A549 (cell line): ENCODE data around the gene S1PR1. TPM values are rescaled to one million over a fixed set of nuclear protein-coding genes. Genes with fewer than 3 reads are reported as not detected.

Experiments
- ATAC-seq, 2 experiments: fragments of 200-7000 bp in 1 of 2; fragments of >200 bp in 1 of 2; cut with Nextera tagmentation in 1 of 2; cut with Tn5 transposase in 1 of 2; 3 replicates each; pipeline versions ENCODE4 v1.8.0 to v1.9.1; 2018 to 2020; ENCODE audit warnings: mild to moderate bottlenecking in 1 of 2, moderate library complexity in 1 of 2
- CTCF ChIA-PET: fragments of 300-600 bp; sonication (Branson Sonifier 250); formaldehyde crosslinking; extraction: SDS; loops from one replicate; lab custom pipeline; 2021; ENCODE audit warnings: antibody characterized with exemption, inconsistent platforms; lab: Yijun Ruan, JAX
- POLR2A ChIA-PET: fragments of 350-600 bp; formaldehyde crosslinking; extraction: SDS; loops from one replicate; lab custom pipeline; 2021; ENCODE audit warnings: antibody characterized with exemption, inconsistent platforms; lab: Yijun Ruan, JAX
- DNase-seq, 2 experiments: peaks; one replicate each; pipeline versions ENCODE4 v3.0.0 to v3.0.0-alpha.2; 2011 to 2016; ENCODE audit warnings: low read depth in 1 of 2, low spot score in 1 of 2
- FAIRE-seq: peaks from 2 replicates; lab custom pipeline; 2011; peaks lifted over from hg19 to GRCh38; lab: Jason Lieb, UNC
- H3K27ac ChIP-seq, 2 experiments: fragments of >200 bp; sonication (Bioruptor Twin); formaldehyde crosslinking; 3 replicates each; pipeline ENCODE4 v1.5.1; 2016 to 2017
- H3K4me1 ChIP-seq: fragments of >200 bp; sonication (Bioruptor Twin); formaldehyde crosslinking; 3 replicates; pipeline ENCODE4 v1.6.1; 2016
- H3K4me2 ChIP-seq: fragments of >200 bp; sonication (Bioruptor Twin); formaldehyde crosslinking; 3 replicates; pipeline ENCODE4 v1.6.1; 2016
- H3K4me3 ChIP-seq: fragments of >200 bp; sonication (Bioruptor Twin); formaldehyde crosslinking; 3 replicates; pipeline ENCODE4 v1.5.1; 2016
- H3K9me3 ChIP-seq: fragments of >200 bp; sonication (Bioruptor Twin); formaldehyde crosslinking; 3 replicates; pipeline ENCODE4 v1.6.1; 2016
- ATOH8 ChIP-seq: fragments of 250-450 bp; sonication (Bioruptor Pico); IDR thresholded peaks from 2 replicates; pipeline ENCODE4 v1.5.0; 2020; ENCODE audit warnings: low read depth, mild to moderate bottlenecking, moderate library complexity
- CBX8 ChIP-seq: fragments of 200-600 bp; sonication (generic); IDR thresholded peaks from 2 replicates; pipeline ENCODE4 v1.6.1; 2016
- CHD2 ChIP-seq: fragments of 150-350 bp; IDR thresholded peaks from 2 replicates; pipeline ENCODE4 v1.6.1; 2014; ENCODE audit warnings: low read length; ENCODE audit not compliant: partially characterized antibody
- ESRRA ChIP-seq: fragments of 150-350 bp; IDR thresholded peaks from 2 replicates; pipeline ENCODE4 v1.6.1; 2014; ENCODE audit warnings: mild to moderate bottlenecking, low read length, borderline replicate concordance
- FOXS1 ChIP-seq: fragments of 250-450 bp; sonication (Bioruptor Pico); IDR thresholded peaks from 2 replicates; pipeline ENCODE4 v1.5.0; 2020; ENCODE audit warnings: mild to moderate bottlenecking, moderate library complexity
- GATA3 ChIP-seq: IDR thresholded peaks from 2 replicates; pipeline ENCODE4 v1.6.1; 2012; ENCODE audit warnings: borderline replicate concordance
- HES2 ChIP-seq: fragments of >200 bp; sonication (Bioruptor Twin); formaldehyde crosslinking; IDR thresholded peaks from 2 replicates; pipeline ENCODE4 v1.6.1; 2016
- HEYL ChIP-seq: fragments of 250-450 bp; sonication (Bioruptor Pico); IDR thresholded peaks from 2 replicates; pipeline ENCODE4 v1.8.0; 2021; ENCODE audit warnings: mild to moderate bottlenecking, moderate library complexity
- HOXA7 ChIP-seq: fragments of 250-450 bp; sonication (Bioruptor Pico); IDR thresholded peaks from 2 replicates; pipeline ENCODE4 v1.5.0; 2020; ENCODE audit warnings: mild to moderate bottlenecking, moderate library complexity
- HOXB13 ChIP-seq: fragments of 250-450 bp; sonication (Bioruptor Pico); IDR thresholded peaks from 2 replicates; pipeline ENCODE4 v1.5.0; 2020; ENCODE audit warnings: low read depth, mild to moderate bottlenecking, moderate library complexity
- HOXB5 ChIP-seq: fragments of 250-450 bp; sonication (Bioruptor Pico); IDR thresholded peaks from 2 replicates; pipeline ENCODE4 v1.5.0; 2020; ENCODE audit warnings: mild to moderate bottlenecking, moderate library complexity
- JUN ChIP-seq, 2 experiments: fragments of >200 bp; sonication (Bioruptor Twin); formaldehyde crosslinking; IDR thresholded peaks; 2 replicates in 1 of 2; 3 replicates in 1 of 2; pipeline ENCODE4 v1.6.1; 2016 to 2017
- KDM5A ChIP-seq: fragments of 200-600 bp; sonication (generic); IDR thresholded peaks from 2 replicates; pipeline ENCODE4 v1.6.1; 2016; ENCODE audit warnings: antibody characterized with exemption, mild to moderate bottlenecking
- MAX ChIP-seq: IDR thresholded peaks from 2 replicates; pipeline ENCODE4 v1.6.1; 2012
- MAZ ChIP-seq: fragments of 150-350 bp; IDR thresholded peaks from 2 replicates; pipeline ENCODE4 v1.6.1; 2014; ENCODE audit warnings: antibody characterized with exemption, low read depth, low read length, borderline replicate concordance
- MYC ChIP-seq: IDR thresholded peaks from 2 replicates; pipeline ENCODE4 v1.6.1; 2012; ENCODE audit warnings: mild to moderate bottlenecking, inconsistent platforms, low read length, improper control_type of control experiment, borderline replicate concordance
- NPAS2 ChIP-seq: fragments of 250-450 bp; sonication (Bioruptor Pico); IDR thresholded peaks from 2 replicates; pipeline ENCODE4 v1.8.0; 2022; ENCODE audit warnings: mild to moderate bottlenecking, moderate library complexity, borderline replicate concordance
- PHF8 ChIP-seq: fragments of 200-600 bp; sonication (generic); IDR thresholded peaks from 2 replicates; pipeline ENCODE4 v1.6.1; 2016; ENCODE audit warnings: low read depth, mild to moderate bottlenecking, antibody characterized with exemption, moderate library complexity, borderline replicate concordance
- POLR2AphosphoS2 ChIP-seq: conservative IDR thresholded peaks from 2 replicates; pipeline ENCODE4 v1.6.1; 2012; ENCODE audit warnings: low read length, improper control_type of control experiment, inconsistent platforms
- RFX5 ChIP-seq: fragments of 450-650 bp; IDR thresholded peaks from 2 replicates; pipeline ENCODE4 v1.7.1; 2014; ENCODE audit warnings: antibody characterized with exemption, mild to moderate bottlenecking, moderate library complexity
- RNF2 ChIP-seq: fragments of 200-600 bp; sonication (generic); IDR thresholded peaks from 2 replicates; pipeline ENCODE4 v1.6.1; 2016; ENCODE audit warnings: low read depth, mild to moderate bottlenecking, antibody characterized with exemption, moderate library complexity, borderline replicate concordance
- TP53 ChIP-seq: fragments of 250-450 bp; sonication (Bioruptor Pico); IDR thresholded peaks from 2 replicates; pipeline ENCODE4 v1.5.0; 2021; ENCODE audit warnings: mild to moderate bottlenecking, moderate library complexity
- ZSCAN20 ChIP-seq: fragments of 250-450 bp; sonication (Bioruptor Pico); IDR thresholded peaks from 2 replicates; pipeline ENCODE4 v1.8.0; 2022; ENCODE audit warnings: mild to moderate bottlenecking, moderate library complexity
- WGBS: methylation state at CpG from one replicate; pipeline ENCODE4 v1.1.6; 2017; ENCODE audit errors: missing lambda C conversion rate; 5-methylcytosine and 5-hydroxymethylcytosine counted together
- polyA plus RNA-seq, 4 experiments: library from polyadenylated mRNA; depleted of rRNA in 3 of 4; stranded (reverse); fragments of >200 nt; fragmentation: RNase III in 1 of 4; extraction: RNeasy Plus Mini Kit Qiagen cat#74134 plus additional on column Dnase treatment in 1 of 4; gene quantifications; 2 replicates in 3 of 4; 3 replicates in 1 of 4; pipeline ENCODE4 v1.2.3, GENCODE V29; 2011 to 2017
- TF ChIP-seq, protein P1 (sequence below): fragments of 250-450 bp; sonication (Bioruptor Pico); IDR thresholded peaks from 2 replicates; pipeline ENCODE4 v1.5.0; 2021; ENCODE audit warnings: mild to moderate bottlenecking, moderate library complexity, borderline replicate concordance

S1PR1 gene
- polyA plus RNA-seq, 2 of the 4 experiments (the other 2 are of a cell fraction), result 0.06 TPM; not detected in 1

DNA sequence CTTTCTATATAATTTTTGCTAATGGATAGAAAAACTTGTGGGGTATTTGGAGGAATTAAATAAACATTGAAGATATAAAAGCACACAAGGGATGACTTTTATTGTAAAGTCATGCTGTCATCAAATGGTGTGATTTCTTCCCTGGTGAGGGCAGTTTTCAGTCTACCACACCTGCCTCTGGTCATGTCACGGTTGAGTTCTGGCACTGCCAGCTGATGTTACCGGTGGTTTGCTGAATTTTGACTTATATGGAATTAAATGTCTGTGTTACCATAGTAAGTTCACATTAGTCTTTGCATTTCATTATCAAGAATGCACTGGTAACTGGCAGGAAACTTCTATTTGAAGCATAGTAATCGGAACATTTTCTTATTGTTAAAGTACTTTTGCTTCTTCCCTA lies 13.4 kb downstream of the S1PR1 start (continued):
- TF ChIP-seq MAZ, result no peak
- TF ChIP-seq MYC, result no peak
- no peak for TF ChIP-seq CHD2
- no peak for TF ChIP-seq RFX5

GRCh38 chr1:101250656-101251272 lies 13.9 kb downstream of the S1PR1 start:
- no peak overlapping the region for H3K4me2 ChIP-seq
- no peaks in the 10 kb centered on the region for H3K9me3 ChIP-seq
- ATAC-seq (no peak), FAIRE-seq (no peak), DNase-seq (no peak)
- TF ChIP-seq KDM5A (no peak), ZSCAN20 (CRISPR knock-in tag) (no peak), TP53 (no peak), CBX8 (no peak), ATOH8 (CRISPR knock-in tag) (no peak), RFX5 (no peak), HEYL (CRISPR knock-in tag) (no peak), CHD2 (no peak), FOXS1 (CRISPR knock-in tag) (no peak)
- TF ChIP-seq, protein P1, sequence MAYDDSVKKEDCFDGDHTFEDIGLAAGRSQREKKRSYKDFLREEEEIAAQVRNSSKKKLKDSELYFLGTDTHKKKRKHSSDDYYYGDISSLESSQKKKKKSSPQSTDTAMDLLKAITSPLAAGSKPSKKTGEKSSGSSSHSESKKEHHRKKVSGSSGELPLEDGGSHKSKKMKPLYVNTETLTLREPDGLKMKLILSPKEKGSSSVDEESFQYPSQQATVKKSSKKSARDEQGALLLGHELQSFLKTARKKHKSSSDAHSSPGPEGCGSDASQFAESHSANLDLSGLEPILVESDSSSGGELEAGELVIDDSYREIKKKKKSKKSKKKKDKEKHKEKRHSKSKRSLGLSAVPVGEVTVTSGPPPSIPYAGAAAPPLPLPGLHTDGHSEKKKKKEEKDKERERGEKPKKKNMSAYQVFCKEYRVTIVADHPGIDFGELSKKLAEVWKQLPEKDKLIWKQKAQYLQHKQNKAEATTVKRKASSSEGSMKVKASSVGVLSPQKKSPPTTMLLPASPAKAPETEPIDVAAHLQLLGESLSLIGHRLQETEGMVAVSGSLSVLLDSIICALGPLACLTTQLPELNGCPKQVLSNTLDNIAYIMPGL (CRISPR knock-in tag), result no peak
- no peak overlapping the region for H3K27ac ChIP-seq
- 28% methylated on average over 5 of the region's 5 CpGs for WGBS
- ChIA-PET CTCF (interaction anchor here (1.1 to 6.8 kb wide), 2 partner anchors 12 to 38 kb away, joined by 3 to 44 read pairs; partner anchors contain the start of gene S1PR1), POLR2A (no interaction called here)
- no peak overlapping the region for H3K4me3 ChIP-seq
- no peaks in the 10 kb centered on the region for H3K4me1 ChIP-seq

DNA sequence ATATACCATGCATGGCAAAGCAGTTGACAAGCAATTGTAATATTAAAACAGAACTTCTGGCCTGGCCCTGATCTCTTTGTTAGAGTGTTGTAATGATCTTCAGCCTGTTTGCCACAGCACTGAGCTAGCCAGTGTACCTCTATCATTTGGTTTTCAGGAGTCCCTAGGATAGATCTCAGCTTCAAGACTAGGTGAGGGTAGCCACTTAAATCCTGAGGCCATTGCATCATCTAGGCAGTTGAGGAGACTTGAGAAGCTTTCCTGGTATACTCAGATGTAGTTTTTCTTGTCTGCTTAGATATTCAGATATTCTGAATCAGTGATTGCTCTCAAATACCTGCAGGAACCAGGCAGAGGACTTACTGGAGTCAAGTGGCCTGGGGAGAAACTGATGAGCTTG lies 14.7 kb downstream of the S1PR1 start:
- TF ChIP-seq MAX (no peak), HES2 (no peak), NPAS2 (no peak), ESRRA (no peak), PHF8 (no peak), HOXA7 (CRISPR knock-in tag) (no peak), POLR2AphosphoS2 (no peak), HOXB13 (CRISPR knock-in tag) (no peak), JUN (IDR thresholded peaks at IDR 0.05) (no peak), GATA3 (no peak), KDM5A (no peak), RNF2 (no peak), HOXB5 (no peak)
- ATAC-seq, result no peak
- FAIRE-seq, result no peak
- no peaks in the 10 kb centered on the region for H3K4me1 ChIP-seq
- DNase-seq, result no peak
- ChIA-PET CTCF (interaction anchor here (0.6 to 6.8 kb wide), 3 partner anchors 13 to 139 kb away, joined by 3 to 44 read pairs (median 3); partner anchors contain the start of gene S1PR1), POLR2A (no interaction called here)
- no peak overlapping the region for H3K27ac ChIP-seq
- no peak overlapping the region for H3K4me3 ChIP-seq
- H3K9me3 ChIP-seq, result no peaks in the 10 kb centered on the region
- no peak overlapping the region for H3K4me2 ChIP-seq
